RCC 7860 (cell line): ENCODE data around the gene DTYMK.

Source experiments
- DNase-seq: peaks from one replicate; pipeline ENCODE4 v3.0.0-alpha.2; 2015; ENCODE audit warnings: low spot score
- FAIRE-seq: peaks from 2 replicates; lab custom pipeline; 2012; peaks lifted over from hg19 to GRCh38; lab: Jason Lieb, UNC

DTYMK gene

DNA sequence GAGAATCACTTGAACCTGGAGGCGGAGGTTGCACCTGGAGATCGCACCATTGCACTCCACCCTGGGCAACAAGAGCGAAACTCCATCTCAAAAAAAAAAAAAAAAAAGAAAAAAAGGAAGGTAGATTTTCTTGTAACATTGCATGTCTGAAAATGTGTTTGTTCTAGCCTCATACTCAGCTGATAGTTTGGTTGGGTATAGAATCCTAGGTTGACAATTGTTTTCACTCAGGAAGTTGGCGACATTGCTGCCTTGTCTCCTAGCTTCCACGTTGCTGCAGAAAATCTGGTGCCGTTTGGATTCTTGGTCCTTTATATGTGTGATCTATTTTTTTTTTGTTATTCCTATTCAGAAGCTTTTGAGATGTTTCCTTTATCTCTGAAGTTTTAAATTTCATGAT is 19.9 kb upstream of the DTYMK start:
- no peak for FAIRE-seq
- no peak for DNase-seq

DNA sequence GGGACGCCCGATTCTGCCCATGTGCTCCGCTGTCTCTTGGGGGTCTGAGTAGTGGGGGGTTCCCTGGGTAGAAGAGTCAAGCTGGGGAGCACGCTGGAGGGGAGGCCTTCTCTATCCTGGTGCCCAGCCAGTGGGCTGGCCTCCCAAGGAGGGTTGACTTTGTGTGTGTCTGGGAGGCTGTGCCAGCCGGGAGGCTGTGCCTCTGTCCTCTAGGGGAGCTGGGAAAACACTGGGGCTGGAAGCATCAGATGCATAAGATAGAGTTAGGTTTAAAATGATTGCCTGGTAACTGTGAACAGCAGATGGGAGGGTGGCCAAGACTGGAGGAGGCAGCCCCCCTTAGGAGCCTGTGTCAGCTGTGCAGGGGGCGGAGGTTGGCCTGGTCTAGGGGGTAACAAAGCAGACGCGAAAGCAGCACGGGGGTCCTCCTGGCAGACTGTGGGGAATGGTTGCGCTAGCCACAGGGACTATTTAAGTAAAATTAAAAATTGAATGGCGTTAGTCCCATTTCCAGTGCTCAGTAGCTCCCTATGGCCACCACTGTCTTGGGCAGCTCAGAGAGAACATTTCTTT is 16.5 kb upstream of the DTYMK start:
- FAIRE-seq (no peak), DNase-seq (no peak)

DNA sequence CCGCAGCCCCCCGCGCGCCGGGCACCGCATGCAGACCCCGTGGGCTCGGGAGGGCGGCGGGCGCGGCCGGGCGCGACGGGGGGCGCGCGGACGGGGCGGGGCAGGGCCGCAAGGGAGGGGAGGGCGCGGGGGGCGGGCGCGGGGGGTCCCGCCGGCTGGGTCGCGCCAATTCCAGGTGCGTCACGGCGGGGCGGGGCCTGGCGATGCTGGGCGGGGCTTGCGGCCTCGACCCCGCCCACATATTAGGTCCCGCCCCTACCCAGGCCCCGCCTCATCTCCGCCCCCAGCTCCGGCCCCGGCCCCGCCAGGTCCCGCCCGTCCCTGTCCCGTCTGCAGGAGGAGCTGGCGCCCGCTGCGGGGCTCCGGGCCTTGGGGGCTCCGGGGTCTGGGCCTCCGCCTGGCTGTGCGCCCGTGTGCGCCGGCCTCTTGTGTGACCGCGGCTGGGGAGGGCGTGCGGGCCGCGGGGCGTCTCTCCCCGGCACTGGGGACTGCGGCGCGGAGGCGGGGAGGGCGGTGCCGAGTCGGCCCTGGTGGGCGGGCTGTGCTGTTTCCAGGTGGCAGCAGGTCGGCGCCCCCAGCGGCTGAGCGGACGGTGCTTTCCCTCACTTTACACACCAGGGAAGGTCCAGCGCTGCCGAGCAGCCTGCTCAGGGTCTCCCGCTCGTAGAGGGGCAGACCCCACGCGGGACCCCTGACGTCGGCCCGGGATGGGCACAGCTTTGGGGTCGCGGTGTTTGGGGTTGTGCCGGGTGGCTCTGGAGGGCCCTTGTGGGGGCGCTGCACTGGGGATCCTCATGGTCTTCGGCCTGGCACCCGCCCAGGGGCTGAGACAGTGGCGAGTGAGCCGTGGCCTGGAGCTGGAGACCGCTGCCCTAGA is 15.8 kb upstream of the DTYMK start:
- peak; percentile 72 for DNase-seq
- FAIRE-seq = no peak

DNA sequence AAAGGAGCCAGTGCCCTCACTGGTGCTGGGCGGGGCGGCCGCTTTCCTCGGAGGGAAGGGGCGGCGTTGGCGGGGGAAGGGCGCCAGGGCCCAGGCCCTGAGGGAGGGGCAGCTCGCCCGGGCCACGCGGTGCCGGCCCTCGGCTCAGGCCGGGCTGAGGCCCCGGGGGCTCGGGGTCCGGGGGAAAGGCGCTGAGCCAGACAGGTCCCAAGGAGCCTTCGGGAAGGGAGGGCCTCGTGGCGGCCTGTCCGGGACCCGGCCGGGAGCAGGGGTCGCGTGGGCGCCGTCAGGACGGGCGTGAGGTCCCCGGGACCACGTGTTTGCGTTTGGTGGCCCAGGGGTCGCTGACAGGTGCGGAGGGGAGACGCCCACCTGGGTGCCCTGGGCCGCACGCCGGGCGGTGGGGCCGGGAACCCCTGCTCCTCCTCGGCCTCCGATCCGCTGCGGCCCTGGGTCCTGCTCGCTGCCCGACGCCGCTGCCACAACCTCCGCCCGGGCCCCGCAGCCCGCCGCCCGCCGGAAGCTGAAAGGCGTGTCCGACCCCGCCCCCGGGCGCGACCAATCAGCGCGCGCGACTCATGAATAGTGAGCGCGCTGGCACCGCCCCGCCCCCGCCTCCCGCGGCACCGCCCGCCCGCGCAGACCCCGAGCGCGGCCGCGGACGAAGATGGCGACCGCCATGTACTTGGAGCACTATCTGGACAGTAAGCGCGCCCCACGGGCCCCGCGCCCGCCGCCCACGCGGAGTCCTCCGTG is 15.0 kb upstream of the DTYMK start, which contains the start of gene ING5:
Gene ING5 (plus strand): TSS at position 641 of the 756 bp plus-strand sequence. CDS start 27 bp downstream, at position 668.
- DNase-seq = peak; percentile 78
- FAIRE-seq = no peak

DNA sequence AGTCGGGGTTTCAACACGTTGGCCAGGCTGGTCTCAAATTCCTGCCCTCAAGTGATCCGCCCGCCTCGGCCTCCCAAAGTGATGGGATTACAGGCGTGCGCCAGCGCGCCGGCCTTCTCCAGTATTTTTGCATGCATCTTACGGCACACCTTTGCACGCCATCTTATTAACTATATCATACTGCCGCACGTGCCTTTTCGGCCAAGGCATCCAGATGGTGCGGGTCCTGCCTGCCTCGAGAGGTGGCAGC is 14.5 kb upstream of the DTYMK start:
- FAIRE-seq (no peak), DNase-seq (no peak)

DNA sequence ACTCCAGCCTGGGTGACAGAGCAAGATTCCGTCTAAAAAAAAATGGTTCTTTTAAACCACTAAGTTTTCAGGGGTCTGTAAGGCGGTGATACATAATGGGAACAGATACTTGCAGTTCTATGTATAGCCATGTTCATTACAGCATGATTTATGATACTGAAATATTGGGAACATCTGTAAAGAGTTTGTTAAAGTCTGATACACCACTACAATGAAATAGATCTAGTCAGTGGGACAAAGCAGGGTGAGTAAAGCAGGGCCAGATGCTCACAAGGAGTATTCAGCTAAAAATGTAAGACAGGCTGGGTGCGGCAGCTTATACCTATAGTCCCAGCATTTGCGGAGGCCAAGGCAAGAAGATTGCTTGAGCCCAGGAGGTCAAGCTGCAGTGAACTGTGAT is 9.0 kb upstream of the DTYMK start:
- DNase-seq = no peak
- FAIRE-seq = no peak

DNA sequence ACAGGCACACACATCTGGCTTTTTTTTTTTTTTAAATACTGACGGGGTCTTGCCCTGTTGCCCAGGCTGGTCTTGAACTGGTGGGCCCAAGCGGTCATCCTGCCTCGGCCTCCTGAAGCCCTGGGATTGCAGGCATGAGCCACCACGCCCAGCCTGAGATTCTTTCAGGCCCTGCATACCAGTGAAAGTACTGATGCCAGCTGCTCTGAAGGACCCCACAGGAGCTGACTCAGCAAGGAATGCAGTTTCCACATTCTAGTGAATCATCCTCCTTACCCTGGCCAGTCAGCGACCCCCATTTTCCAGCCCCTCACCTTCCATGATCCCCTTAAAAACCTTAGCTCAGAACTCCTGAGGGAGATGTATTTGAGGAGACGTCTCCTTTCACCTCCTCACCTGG is 5.8 kb upstream of the DTYMK start:
- FAIRE-seq (no peak), DNase-seq (peak; percentile 59)

DNA sequence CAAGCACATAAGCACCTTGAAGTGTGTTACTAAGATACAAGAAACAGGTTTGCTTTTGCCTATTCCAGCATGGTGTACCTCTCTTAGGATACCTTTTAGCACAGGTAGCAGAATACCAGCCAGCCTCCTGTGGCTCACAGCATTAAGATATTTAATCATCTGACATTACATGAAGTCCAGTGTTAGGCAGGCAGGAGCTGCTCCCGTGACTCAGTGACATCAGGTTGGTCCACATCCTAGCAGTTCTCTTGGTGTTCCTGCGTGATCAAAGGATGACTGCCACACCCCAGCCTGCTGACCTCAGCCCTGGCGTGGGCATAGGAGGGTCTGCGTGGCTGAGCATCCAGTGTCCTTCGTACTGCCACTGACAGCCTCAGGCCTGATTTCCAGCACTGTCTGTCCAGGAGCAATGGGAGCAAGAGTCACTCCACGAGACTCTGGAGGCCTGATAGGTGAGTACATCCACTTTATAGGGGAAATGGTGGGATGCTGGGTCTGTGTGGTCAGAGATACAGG is 3.6 kb upstream of the DTYMK start:
- DNase-seq (no peak), FAIRE-seq (no peak)

DNA sequence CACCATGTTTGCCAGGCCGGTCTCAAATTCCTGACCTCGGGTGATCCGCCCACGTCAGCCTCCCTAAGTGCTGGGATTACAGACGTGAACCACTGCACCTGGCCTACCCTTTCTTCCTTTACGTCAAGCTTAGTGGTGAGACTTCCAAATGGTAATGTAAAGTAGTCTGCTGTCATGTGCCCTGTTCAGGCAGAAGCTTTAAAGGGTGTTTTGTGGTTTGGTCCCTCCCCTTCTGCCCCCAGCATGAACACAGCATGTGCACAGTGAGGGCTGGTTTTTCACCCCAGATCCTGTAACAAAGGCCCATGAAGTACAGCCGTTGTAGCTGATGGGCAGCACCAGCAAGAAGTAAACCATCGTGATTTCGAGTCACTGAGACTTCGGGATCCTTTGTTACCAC is 2.7 kb upstream of the DTYMK start:
- no peak for DNase-seq

DNA sequence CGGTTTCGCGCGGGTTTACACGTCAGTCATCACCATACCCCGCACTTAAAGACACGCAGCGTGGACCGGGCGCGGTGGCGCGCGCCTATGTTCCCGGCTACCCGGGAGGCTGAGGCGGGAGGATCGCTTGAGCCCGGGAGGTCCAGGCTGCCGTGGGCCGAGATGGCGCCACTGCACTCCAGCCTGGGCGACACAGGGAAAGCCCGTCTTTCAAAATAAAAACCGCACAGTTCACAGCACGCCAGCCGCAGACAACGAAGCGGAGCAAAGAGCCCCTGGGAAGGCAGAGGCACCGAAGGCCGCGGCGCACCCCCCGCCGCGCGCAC is 328 bp downstream of the DTYMK start:
- FAIRE-seq = no peak
- DNase-seq = no peak

More for the DNA sequence above, 2.7 kb upstream of the DTYMK start:
- FAIRE-seq = no peak

DNA sequence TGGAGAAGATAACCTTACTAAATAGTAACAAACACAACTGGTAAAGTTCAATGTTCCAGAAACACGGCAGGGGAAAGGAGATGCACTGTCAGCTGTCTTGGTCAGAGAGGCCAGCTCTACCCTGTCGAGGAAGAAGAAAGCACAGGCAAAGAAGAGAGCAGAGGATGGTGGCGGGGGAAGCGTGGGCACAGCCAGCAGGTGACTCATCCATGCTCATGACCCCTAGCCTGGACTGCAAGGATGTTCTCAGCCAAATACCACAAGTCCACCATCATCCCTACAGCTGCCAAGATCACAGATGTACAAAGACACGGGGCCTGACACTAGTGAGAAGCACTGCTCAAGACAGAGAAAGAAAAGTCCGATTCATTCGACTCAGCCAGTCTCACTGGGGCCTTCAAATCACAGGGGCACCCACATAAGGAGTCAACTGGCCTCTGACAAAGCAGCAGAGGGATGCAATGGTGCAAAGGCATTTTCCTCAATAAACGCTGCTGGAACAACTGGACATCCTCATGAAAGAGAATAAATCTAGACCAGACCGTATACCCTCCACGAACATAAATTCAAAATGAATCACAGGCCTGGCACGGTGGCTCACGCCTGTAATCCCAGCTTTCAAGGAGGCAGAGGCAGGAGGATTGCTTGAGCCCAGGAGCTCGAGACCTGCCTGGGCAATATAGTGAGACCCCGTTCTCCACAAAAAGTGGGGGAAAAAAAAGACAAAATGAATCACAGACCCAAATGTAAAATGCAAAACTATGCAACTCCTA is 5.6 kb downstream of the DTYMK start:
- FAIRE-seq = peak; percentile 93
- DNase-seq = peak; percentile 89

DNA sequence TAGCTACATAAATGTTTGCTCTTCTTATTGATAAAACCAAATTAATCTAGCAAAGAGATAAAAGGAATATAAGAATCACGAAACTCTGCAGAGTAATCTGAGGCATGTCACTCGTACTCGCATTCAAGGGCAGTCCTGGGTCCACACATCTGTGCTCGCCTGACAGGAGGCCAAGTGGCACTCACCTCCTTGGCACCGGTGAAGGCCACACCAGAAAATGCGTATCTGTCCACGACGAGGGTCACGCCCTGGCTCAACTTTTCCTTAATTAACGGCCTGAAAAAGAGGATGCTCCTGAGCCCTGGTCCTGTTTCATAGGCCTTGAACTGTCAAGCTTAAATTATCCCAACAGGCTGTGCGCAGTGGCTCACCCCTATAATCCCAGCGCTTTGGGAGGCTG is 6.6 kb downstream of the DTYMK start:
- DNase-seq = no peak
- no peak for FAIRE-seq

DNA sequence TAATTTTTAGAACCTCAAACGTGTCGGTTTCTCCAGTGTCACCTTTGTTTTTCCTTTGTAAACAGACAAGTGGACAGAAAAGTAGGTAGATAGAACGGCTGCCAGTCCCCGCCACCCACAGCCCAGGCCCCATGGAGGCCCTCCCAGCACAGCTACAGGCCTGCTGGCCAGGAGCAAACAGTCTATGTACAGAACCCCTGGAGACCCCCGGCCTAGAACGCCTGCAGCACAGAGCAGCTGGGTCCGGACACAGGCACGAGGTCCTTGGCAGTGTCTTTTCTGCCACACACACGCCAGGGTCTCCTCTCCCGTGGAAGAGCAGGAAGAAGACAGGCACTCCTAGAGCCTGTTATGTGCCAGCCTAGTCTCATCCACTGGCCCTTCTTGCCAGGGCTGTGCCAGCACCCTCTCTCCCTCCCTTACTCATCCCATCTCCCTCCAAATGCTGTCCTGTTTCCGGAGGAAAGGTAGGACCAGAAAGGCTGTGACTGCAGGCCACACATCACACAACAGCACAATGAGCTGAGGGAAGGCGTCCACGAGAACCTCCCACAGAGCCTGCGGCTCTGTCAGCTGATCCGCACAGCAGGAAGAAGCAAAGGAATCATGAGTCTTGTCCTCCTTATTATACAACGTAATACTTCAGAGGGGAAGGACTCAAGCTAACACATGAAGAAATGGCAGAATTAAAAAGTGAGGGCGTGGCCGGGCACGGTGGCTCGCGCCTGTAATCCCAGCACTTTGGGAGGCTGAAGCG is 7.7 kb downstream of the DTYMK start:
- DNase-seq (no peak), FAIRE-seq (no peak)

DNA sequence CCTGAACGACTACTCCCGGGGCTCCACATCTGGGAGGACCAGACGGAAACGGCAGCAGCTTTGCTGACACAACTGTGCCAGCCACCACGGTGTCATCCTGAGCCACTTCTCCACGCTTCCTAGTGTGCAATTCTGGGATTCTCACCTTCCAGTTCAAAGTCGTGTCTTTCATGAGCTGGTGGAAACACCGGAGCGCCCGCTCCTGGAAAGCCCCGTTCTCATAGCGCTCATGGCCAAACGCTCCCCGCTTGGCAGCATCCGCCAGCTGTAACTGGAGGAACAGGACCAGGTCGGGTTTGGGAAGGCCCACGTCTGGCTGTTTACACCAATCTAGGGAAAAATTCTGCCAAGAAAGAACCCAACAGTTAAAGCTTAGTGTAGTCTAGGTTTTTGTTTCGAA is 8.3 kb downstream of the DTYMK start:
- DNase-seq (no peak), FAIRE-seq (no peak)

DNA sequence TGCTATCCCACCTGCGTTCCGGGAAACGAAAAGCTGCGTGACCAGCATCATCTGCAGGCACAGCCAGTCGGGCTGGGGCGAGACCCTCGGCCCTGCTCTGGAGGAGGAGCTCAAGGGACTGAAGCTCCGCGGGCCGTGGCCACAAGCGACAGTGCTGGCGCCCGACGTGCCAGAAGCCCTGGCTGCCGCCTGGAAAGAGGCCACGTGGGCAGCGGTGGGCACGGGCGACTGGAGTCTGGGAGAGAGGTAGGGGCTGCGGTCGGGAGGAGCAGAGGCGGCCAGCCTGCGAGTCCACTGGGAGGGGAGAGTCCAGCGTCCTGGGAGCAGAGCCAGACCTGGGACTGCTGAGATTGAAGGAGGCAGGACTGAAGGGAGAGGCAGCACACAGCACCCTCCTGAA is 9.2 kb downstream of the DTYMK start:
- FAIRE-seq = no peak
- no peak for DNase-seq

DNA sequence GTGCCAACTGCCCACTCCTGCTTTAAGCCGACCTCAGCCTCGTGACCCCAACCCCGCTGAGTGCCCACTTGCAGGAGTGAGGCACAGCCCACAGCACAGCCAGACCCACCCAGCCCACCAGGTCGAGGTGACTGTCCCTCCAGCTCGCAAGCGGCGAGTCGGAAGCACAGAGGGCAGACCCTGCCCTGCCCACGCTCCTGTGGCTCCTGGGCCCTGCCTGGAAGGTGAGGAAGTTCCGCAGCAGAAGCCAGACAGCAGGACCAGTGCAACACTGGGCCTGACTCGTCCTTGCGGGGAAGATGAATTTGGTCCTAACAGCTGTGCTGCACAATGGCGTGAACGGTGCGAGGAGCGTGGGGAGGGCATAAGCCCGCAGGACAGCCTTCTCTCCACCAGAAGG is 9.9 kb downstream of the DTYMK start:
- DNase-seq = no peak
- FAIRE-seq = no peak

DNA sequence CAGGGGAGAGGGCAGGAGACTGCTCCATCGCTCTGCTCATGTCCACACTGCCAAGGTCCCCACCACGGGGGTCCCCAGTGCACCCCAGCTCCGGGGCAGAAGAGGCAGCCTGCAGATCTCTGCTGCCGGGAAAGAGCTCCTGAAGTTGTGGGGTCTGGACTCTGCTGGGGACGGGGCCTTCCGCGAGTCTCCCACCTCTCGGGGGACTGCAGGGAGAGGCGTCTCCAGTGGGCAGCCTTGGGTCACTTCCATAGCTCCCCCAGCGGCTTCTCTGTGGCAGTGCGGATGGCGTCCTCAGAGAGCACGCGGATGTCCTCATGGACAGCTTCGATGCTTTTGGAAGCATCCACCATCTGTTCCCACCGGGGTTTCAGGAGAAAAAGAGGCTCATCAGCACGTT is 10.7 kb downstream of the DTYMK start:
- no peak for FAIRE-seq
- no peak for DNase-seq

DNA sequence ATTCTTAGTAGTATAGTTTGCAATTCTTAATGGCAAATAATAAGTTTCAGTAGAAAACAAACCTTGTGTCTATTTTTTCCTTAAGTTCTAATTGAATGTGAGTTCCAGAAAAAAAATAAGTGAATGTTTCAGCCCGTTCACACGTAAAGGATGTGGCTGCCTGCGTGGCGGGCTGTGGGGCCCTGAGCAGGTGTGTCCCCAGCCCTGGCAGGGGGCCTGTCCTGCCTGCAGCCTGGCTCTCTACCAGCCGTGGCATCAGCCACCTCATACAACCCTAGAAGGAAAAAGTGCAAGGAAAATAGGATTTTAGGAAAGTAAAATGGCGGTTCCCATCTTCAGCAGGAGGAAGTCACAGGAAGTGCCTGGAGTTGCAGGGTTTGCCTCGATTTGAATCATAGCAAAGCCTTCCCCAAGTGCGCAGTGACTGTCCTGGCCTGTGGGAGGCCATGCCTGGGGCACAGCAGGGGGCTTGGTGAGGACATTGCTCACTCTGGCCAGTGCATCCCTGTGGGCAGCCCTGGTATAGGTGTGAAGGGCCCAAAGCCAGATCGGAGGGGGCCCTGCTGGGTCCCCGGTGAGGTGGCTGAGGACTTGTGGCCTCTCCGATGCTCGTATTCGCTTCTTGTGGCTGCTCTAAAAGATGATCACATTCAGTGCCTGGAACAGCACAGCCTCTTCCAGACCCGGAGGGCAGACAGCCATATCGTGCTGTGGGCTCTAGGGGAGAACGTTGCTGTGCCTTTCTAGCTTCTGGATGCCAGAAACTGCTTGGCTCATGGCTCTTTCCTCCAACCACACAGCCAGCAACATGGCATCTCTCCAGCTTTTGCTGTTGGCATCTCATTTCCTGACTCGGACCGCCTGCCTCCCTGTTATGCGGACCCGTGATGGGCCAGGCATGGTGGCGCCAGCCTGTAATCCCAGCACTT is 12.6 kb downstream of the DTYMK start:
- DNase-seq (peak; percentile 4), FAIRE-seq (no peak)

DNA sequence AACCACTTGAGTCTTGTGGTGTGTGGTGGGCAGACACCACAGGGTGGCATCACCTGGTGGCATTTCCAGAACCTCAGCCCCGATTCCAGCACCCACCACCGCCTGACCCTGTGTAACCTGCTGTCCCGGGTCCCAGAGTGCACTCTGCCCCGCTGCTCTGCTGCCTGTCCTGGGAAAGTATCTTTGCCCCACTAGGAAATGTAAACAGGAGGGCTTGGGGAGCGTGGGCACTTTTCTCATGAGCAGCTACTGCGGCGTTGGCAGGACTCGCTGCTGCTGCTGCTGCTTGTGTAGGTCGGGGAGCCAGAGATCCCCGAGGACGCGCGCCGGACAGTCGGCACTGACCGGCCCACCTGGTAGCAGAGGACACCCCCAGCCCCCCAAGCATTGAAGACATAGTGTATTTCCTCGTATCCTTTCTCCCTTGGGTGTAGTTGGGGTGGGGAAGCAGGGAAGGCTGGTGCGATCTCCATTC is 13.4 kb downstream of the DTYMK start:
- DNase-seq = no peak
- no peak for FAIRE-seq
